ENCODE measurements around the gene PNMA8C.

DNA sequence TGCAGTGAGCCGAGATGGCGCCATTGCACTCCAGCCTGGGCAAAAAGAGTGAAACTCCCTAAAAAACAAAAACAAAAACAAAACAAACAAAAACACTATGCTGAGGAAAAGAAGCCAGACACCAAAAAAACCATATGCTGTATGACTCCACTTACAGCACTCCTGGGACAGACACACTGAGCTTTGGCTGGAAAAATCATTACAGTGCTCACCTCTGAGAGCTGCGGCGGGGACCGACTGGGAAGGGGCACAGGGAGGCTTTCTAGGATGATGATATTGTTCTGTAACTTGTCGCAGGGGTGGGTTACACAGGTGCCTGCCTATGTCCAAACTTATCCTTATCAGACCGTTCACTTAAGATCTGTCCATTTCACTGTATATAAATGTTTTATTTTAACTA lies 34.8 kb upstream of the PNMA8C start:
- no peak for TF ChIP-seq POLR2AphosphoS5 (IDR thresholded peaks at IDR 0.05; ENCODE audit: low read depth, low read length)
- TF ChIP-seq POLR2A (IDR thresholded peaks at IDR 0.05; ENCODE audit: low read depth, low read length) = no peak
- no peak for TF ChIP-seq SPI1 (IDR thresholded peaks at IDR 0.05; ENCODE audit: low read depth, low read length)
- TF ChIP-seq PAX5 (IDR thresholded peaks at IDR 0.05; ENCODE audit: insufficient read depth, low read length, severe bottlenecking) = no peak
- no peak for TF ChIP-seq TAF1 (IDR thresholded peaks at IDR 0.05; ENCODE audit: low read depth, low read length)
